Stimulated activated naive B cell treated with anti-CD40 and anti-IgM and Interleukin-4, amounts not matched to agents 10 μg/mL and 1 μg/mL and 100 μg/mL, for 72 hours (primary cell): Measurements from ENCODE around the gene WDTC1.

Experiments used
- ATAC-seq, 2 donors: fragments of 150-1000 bp; cut with Tn5 transposase; replicated peaks; 2 replicates each; pipeline ENCODE4 v1.10.0; 2021; ENCODE audit warnings: moderate library complexity in 1 of 2
- DNase-seq: peaks from one replicate; pipeline ENCODE4 v3.0.0; 2021
- H3K27ac Mint-ChIP-seq: one replicate; pipeline ENCODE4 v1.8.0; 2022; ENCODE audit warnings: mild to moderate bottlenecking, mixed read lengths
- H3K27me3 Mint-ChIP-seq, 2 donors: one replicate each; pipeline ENCODE4 v1.8.0; 2022; ENCODE audit warnings: mixed read lengths in 2 of 2
- H3K36me3 Mint-ChIP-seq, 2 donors: one replicate each; pipeline ENCODE4 v1.8.0; 2022; ENCODE audit warnings: mixed read lengths in 2 of 2, mild to moderate bottlenecking in 1 of 2
- H3K4me1 Mint-ChIP-seq, 2 donors: one replicate each; pipeline ENCODE4 v1.8.0; 2022; ENCODE audit warnings: mixed read lengths in 2 of 2, mild to moderate bottlenecking in 1 of 2
- H3K4me3 Mint-ChIP-seq, 2 donors: one replicate each; pipeline ENCODE4 v1.8.0; 2022; ENCODE audit warnings: mild to moderate bottlenecking in 2 of 2, mixed read lengths in 2 of 2, moderate library complexity in 1 of 2
- H3K9me3 Mint-ChIP-seq, 2 donors: one replicate each; pipeline ENCODE4 v1.8.0; 2022; ENCODE audit warnings: mixed read lengths in 2 of 2, mild to moderate bottlenecking in 1 of 2

The WDTC1 gene

GRCh38 chr1:27353629-27354028 is 119.2 kb downstream of the WDTC1 start:
- Mint-ChIP-seq H3K36me3 (peaks cover 0 to 1% of the 10 kb centered on the region in 2 donors), H3K4me1 (peaks cover 20 to 29% of the 10 kb centered on the region in 2 donors), H3K9me3 (no peaks in the 10 kb centered on the region), H3K4me3 (no peak overlapping the region), H3K27me3 (no peaks in the 10 kb centered on the region), H3K27ac (peak overlapping the region; percentile 47)
- DNase-seq, result no peak
- no peak for ATAC-seq

DNA sequence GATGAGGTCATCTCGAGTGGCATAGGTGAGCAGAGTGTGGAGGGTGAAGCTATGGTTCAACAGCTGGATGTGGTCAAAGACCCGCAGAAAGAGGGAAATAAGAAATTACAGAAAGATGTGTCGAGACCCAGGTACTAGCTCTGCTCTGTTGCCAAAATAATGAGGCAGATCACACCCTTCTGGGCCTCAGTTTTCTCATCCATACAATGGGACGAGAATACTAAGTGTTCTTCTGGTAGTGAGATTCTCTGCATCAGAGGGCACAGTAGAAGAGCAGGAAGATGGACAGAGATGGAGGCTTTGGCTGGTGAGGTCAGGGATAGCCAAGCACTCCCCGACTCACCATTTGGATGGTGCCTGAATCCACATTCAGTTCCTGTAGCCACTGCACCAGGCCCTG is 121.3 kb downstream of the WDTC1 start:
- no peak overlapping the region for H3K27ac Mint-ChIP-seq
- DNase-seq, result no peak
- no peaks in the 10 kb centered on the region for H3K9me3 Mint-ChIP-seq
- H3K36me3 Mint-ChIP-seq, result peaks cover 0 to 1% of the 10 kb centered on the region in 2 donors
- H3K4me1 Mint-ChIP-seq, result peaks cover 36 to 42% of the 10 kb centered on the region in 2 donors
- no peak overlapping the region for H3K4me3 Mint-ChIP-seq
- H3K27me3 Mint-ChIP-seq, result no peaks in the 10 kb centered on the region
- no peak for ATAC-seq

- H3K9me3 Mint-ChIP-seq, result no peaks in the 10 kb centered on the region
- no peaks in the 10 kb centered on the region for H3K27me3 Mint-ChIP-seq
- H3K27ac Mint-ChIP-seq, result peak overlapping the region; percentile 75
- H3K4me3 Mint-ChIP-seq, result peak overlapping the region; percentile 37 to 70
- peaks cover 40 to 46% of the 10 kb centered on the region in 2 donors for H3K4me1 Mint-ChIP-seq
- H3K36me3 Mint-ChIP-seq, result peaks cover 0 to 1% of the 10 kb centered on the region in 2 donors
- DNase-seq (no peak), ATAC-seq (no peak)
These were observed 121.8 kb downstream of the WDTC1 start for GRCh38 chr1:27356277-27356618.

DNA sequence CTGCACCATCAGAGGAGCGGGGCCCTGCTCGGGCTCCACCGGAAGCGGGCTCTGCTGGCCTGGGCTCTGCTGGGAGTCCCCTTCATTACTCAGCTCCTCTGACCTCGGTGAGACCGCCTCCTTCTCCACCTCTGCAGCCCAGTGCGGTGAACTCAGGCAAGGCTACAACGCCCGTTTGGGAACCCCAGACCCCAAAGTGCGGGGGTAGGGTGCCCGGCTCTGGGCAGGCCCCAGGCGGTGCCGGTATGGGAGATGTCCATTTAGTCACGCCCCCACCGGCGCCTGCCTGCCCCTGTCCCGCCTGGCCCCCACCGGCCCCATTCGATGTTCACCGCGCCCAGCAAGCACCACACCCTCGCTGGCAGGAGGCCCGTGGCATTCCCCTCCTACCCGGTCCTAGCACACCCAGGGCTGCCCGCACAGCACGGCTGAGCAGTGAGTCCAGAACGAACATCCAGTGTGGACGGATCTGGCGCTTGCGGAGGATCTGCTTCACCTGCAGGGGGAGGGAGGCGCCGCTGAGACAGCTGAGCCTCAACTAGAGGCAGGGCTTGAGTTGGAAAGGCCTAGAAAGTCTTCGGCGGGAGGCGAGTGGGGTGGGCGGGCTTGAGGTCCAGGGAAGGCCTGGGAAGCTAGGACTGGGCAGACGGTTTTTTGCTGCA is 122.3 kb downstream of the WDTC1 start:
- no peaks in the 10 kb centered on the region for H3K9me3 Mint-ChIP-seq
- peak overlapping the region; percentile 6 for H3K27ac Mint-ChIP-seq
- no peaks in the 10 kb centered on the region for H3K27me3 Mint-ChIP-seq
- no peak for DNase-seq
- peaks cover 40 to 46% of the 10 kb centered on the region in 2 donors for H3K4me1 Mint-ChIP-seq
- peak overlapping the region; percentile 70 to 74 for H3K4me3 Mint-ChIP-seq
- ATAC-seq, result peak; percentile 25 to 62
- H3K36me3 Mint-ChIP-seq, result peaks cover 0 to 1% of the 10 kb centered on the region in 2 donors

- H3K4me1 Mint-ChIP-seq, result peaks cover 40 to 46% of the 10 kb centered on the region in 2 donors
These were observed 123.0 kb downstream of the WDTC1 start for GRCh38 chr1:27357281-27358037.

More at GRCh38 chr1:27357281-27358037, 123.0 kb downstream of the WDTC1 start:
- Mint-ChIP-seq H3K36me3 (peaks cover 0 to 1% of the 10 kb centered on the region in 2 donors), H3K9me3 (no peaks in the 10 kb centered on the region), H3K4me3 (peak overlapping the region; percentile 70 to 74), H3K27me3 (no peaks in the 10 kb centered on the region), H3K27ac (peak overlapping the region; percentile 9)
- ATAC-seq (peak; percentile 66 to 81), DNase-seq (peak; percentile 70)
